GM23338 (cell line): ENCODE results near the gene STARD13.

Experiments
- CREB1 ChIP-seq: fragments of 250-450 bp; sonication (Bioruptor Pico); IDR thresholded peaks from 2 replicates; pipeline ENCODE4 v1.5.0; 2020; ENCODE audit warnings: low read depth, mild to moderate bottlenecking, moderate library complexity
- CTCF ChIP-seq, 2 experiments: fragments of 200-600 bp in 1 of 2; sonication (generic) in 1 of 2; conservative IDR thresholded peaks; 2 replicates each; pipeline versions ENCODE4 v1.5.1 to v1.6.1; 2016 to 2017; ENCODE audit warnings: antibody characterized with exemption in 2 of 2, low read depth in 2 of 2, mild to moderate bottlenecking in 2 of 2, moderate library complexity in 1 of 2
- EZH2 ChIP-seq: fragments of 200-600 bp; sonication (generic); IDR thresholded peaks from one replicate; pipeline ENCODE4 v1.8.0; 2017; ENCODE audit warnings: antibody characterized with exemption, mild to moderate bottlenecking, low read depth; ENCODE audit not compliant: unreplicated experiment
- EZH2phosphoT487 ChIP-seq: fragments of 200-600 bp; sonication (generic); IDR thresholded peaks from one replicate; pipeline ENCODE4 v1.8.1; 2018; ENCODE audit warnings: antibody characterized with exemption; ENCODE audit not compliant: unreplicated experiment
- POLR2AphosphoS5 ChIP-seq: IDR thresholded peaks from 2 replicates; pipeline ENCODE4 v1.6.1; 2016; ENCODE audit warnings: antibody characterized with exemption, low read depth
- REST ChIP-seq: IDR thresholded peaks from one replicate; pipeline ENCODE4 v1.6.1; 2018; ENCODE audit warnings: antibody characterized with exemption; ENCODE audit not compliant: unreplicated experiment
- ZNF114 ChIP-seq: fragments of 250-450 bp; sonication (Bioruptor Pico); IDR thresholded peaks from 2 replicates; pipeline ENCODE4 v1.5.0; 2020; ENCODE audit warnings: mild to moderate bottlenecking, moderate library complexity

- TF ChIP-seq EZH2phosphoT487 (no peak), CTCF (conservative IDR thresholded peaks at IDR 0.05; ENCODE audit: low read depth in 2 of 2) (no peak), REST (no peak), EZH2 (no peak), POLR2AphosphoS5 (no peak), ZNF114 (CRISPR knock-in tag) (no peak), CREB1 (no peak)
These were observed 25.1 kb downstream of the STARD13 start for GRCh38 chr13:33260168-33261098.
